HG03108 (cell line): ENCODE results near the gene OR9A4.

ENCODE experiments used
- ATAC-seq: cut with Tn5 transposase; IDR thresholded peaks from one replicate; pipeline ENCODE4 v1.9.1; 2021; ENCODE audit warnings: moderate library complexity; ENCODE audit not compliant: unreplicated experiment

OR9A4 gene

GRCh38 chr7:141945356-141945755 lies 29.2 kb downstream of the OR9A4 start:
- ATAC-seq, result no peak

GRCh38 chr7:141946796-141947195 lies 30.6 kb downstream of the OR9A4 start, which contains the start of gene CLEC5A:
Gene CLEC5A (minus strand): TSS chr7:141946974. CDS start chr7:141946292, 682 bp downstream.
- ATAC-seq, result no peak

GRCh38 chr7:141949021-141949420 lies 32.8 kb downstream of the OR9A4 start:
- ATAC-seq, result no peak

- ATAC-seq, result no peak
Measured at GRCh38 chr7:141949451-141949850, 33.3 kb downstream of the OR9A4 start.

GRCh38 chr7:141949911-141950310 lies 33.7 kb downstream of the OR9A4 start:
- no peak for ATAC-seq

- no peak for ATAC-seq
Measured at GRCh38 chr7:141950806-141951205, 34.6 kb downstream of the OR9A4 start.

GRCh38 chr7:141952461-141952860 lies 36.3 kb downstream of the OR9A4 start:
- no peak for ATAC-seq

- no peak for ATAC-seq
Measured at GRCh38 chr7:141954334-141954733, 38.1 kb downstream of the OR9A4 start.

- ATAC-seq, result no peak
Measured at GRCh38 chr7:141956084-141956483, 39.9 kb downstream of the OR9A4 start.

- ATAC-seq, result peak; percentile 72
Measured at GRCh38 chr7:141960687-141961422, 44.7 kb downstream of the OR9A4 start.
